IPS-15b (cell line): ENCODE results near the gene FAR2.
"Not testable (repeated sequence)": the region's sequence is repeated elsewhere in the genome, so short reads cannot be mapped to it uniquely, and the experiment has no call there.

Experiments
- H3K27me3 ChIP-seq: one replicate; pipeline ENCODE4 v1.6.1; 2013; ENCODE audit warnings: low read length; ENCODE audit not compliant: control insufficient read depth, insufficient read depth
- H3K36me3 ChIP-seq: one replicate; pipeline ENCODE4 v1.6.1; 2013; ENCODE audit warnings: low read length; ENCODE audit not compliant: control insufficient read depth, insufficient read depth
- H3K4me1 ChIP-seq: one replicate; pipeline ENCODE4 v1.6.1; 2013; ENCODE audit warnings: mild to moderate bottlenecking, low read length; ENCODE audit not compliant: control insufficient read depth, insufficient read depth
- H3K4me3 ChIP-seq: one replicate; pipeline ENCODE4 v1.5.1; 2013; ENCODE audit warnings: low read depth, low read length
- H3K9ac ChIP-seq: one replicate; pipeline ENCODE4 v1.6.1; 2013; ENCODE audit warnings: low read depth, mild to moderate bottlenecking, low read length
- H3K9me3 ChIP-seq: one replicate; pipeline ENCODE4 v1.6.1; 2013; ENCODE audit warnings: mild to moderate bottlenecking, low read length; ENCODE audit not compliant: control insufficient read depth, insufficient read depth

The FAR2 gene

DNA sequence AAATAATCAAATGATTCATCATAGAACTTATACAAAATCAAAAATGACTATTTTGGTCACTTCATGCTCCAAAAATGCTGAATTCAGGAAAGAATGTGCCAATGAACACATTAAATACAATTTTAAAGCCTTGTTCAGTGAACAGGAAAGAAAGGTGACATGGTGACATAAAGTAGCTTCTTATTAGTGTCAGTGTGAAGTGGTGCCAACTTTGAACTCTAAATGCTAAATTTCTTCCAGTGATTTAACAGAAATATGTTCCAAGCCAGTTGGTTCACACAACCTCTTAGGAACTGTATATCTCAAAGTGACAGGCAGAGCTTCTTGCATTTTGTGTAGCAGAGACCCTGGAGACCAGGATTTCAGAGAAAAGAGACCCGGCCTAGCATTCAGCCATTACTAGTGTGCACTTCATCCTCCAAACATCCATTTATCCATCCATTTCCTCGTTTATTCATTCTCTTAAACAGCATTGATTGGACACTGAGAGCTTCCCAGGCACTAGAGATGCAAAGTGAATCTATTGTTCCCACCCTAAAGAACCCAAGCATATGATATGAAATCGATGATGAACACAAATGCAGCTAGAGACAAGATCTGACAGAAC lies 95.2 kb downstream of the FAR2 start:
- Histone ChIP-seq H3K27me3 (no peaks in the 10 kb centered on the region), H3K9me3 (no peaks in the 10 kb centered on the region), H3K4me3 (no peak overlapping the region), H3K9ac (no peak overlapping the region), H3K4me1 (peaks cover 28% of the 10 kb centered on the region), H3K36me3 (no peaks in the 10 kb centered on the region)

- Histone ChIP-seq H3K9ac (no peak overlapping the region), H3K36me3 (no peaks in the 10 kb centered on the region), H3K27me3 (peaks cover 5% of the 10 kb centered on the region), H3K4me3 (no peak overlapping the region), H3K9me3 (no peaks in the 10 kb centered on the region), H3K4me1 (peaks cover 36% of the 10 kb centered on the region)
These were observed 96.2 kb downstream of the FAR2 start for GRCh38 chr12:29245246-29245645.

GRCh38 chr12:29249930-29250329 lies 100.9 kb downstream of the FAR2 start:
- Histone ChIP-seq H3K9ac (no peak overlapping the region), H3K9me3 (no peaks in the 10 kb centered on the region), H3K27me3 (peaks cover 10% of the 10 kb centered on the region), H3K4me1 (peaks cover 19% of the 10 kb centered on the region), H3K36me3 (no peaks in the 10 kb centered on the region), H3K4me3 (no peak overlapping the region)

DNA sequence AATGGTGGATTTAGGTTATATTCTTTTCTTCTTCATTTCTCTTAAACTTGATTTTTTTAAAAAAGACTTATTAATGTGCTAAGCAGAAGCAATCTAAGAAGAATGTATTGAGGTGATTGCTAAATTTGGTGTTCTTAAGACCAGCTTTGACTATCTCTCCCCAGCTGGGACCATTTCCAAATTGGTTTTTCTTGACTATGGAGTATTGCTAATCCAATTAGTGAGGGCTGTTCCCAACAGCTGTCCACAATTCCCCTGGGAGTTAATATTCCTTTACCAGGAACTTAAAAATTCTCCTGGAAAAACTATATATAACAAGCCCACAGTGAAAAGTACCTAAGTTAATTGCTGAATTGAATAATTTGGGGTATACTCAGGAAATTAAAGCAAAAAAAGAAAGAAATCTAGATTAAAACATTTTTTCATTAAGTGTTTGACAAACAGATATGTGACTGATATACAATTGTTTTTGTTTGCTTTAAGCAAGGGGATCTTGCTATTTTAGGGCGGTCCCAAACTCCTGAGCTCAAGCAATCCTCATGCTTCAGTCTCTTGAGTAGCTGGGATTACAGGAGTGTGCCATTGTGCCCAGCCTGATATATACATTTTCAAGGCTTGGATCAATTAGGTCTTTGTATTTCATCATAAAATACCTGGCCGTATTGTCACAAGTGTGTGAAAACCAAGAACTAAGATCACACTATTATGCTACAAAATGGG lies 105.0 kb downstream of the FAR2 start:
- H3K27me3 ChIP-seq: peaks cover 10% of the 10 kb centered on the region
- H3K36me3 ChIP-seq: no peaks in the 10 kb centered on the region
- H3K9me3 ChIP-seq: no peaks in the 10 kb centered on the region
- no peak overlapping the region for H3K9ac ChIP-seq
- peaks cover 9% of the 10 kb centered on the region for H3K4me1 ChIP-seq
- H3K4me3 ChIP-seq: no peak overlapping the region

- Histone ChIP-seq H3K4me3 (no peak overlapping the region), H3K9ac (no peak overlapping the region), H3K36me3 (no peaks in the 10 kb centered on the region), H3K9me3 (no peaks in the 10 kb centered on the region), H3K27me3 (peaks cover 7% of the 10 kb centered on the region), H3K4me1 (peaks cover under 1% of the 10 kb centered on the region)
These were observed 106.0 kb downstream of the FAR2 start for GRCh38 chr12:29255042-29255441.

GRCh38 chr12:29256598-29256997 lies 107.5 kb downstream of the FAR2 start:
- Histone ChIP-seq H3K9ac (no peak overlapping the region), H3K4me1 (no peaks in the 10 kb centered on the region), H3K9me3 (no peaks in the 10 kb centered on the region), H3K27me3 (no peaks in the 10 kb centered on the region), H3K4me3 (no peak overlapping the region), H3K36me3 (no peaks in the 10 kb centered on the region)

GRCh38 chr12:29257687-29258086 lies 108.6 kb downstream of the FAR2 start:
- not testable (repeated sequence) for H3K36me3 ChIP-seq, H3K9me3 ChIP-seq, H3K9ac ChIP-seq, H3K4me1 ChIP-seq, H3K27me3 ChIP-seq, H3K4me3 ChIP-seq

GRCh38 chr12:29264424-29264823 lies 115.3 kb downstream of the FAR2 start:
- Histone ChIP-seq H3K4me3 (no peak overlapping the region), H3K9me3 (no peaks in the 10 kb centered on the region), H3K27me3 (no peaks in the 10 kb centered on the region), H3K4me1 (no peaks in the 10 kb centered on the region), H3K9ac (no peak overlapping the region), H3K36me3 (no peaks in the 10 kb centered on the region)

GRCh38 chr12:29269706-29270408 lies 120.8 kb downstream of the FAR2 start:
- no peaks in the 10 kb centered on the region for H3K9me3 ChIP-seq
- H3K36me3 ChIP-seq: no peaks in the 10 kb centered on the region
- H3K4me1 ChIP-seq: no peaks in the 10 kb centered on the region
- no peak overlapping the region for H3K9ac ChIP-seq
- H3K4me3 ChIP-seq: no peak overlapping the region
- no peaks in the 10 kb centered on the region for H3K27me3 ChIP-seq

- no peak overlapping the region for H3K4me3 ChIP-seq
- H3K9me3 ChIP-seq: no peaks in the 10 kb centered on the region
- no peaks in the 10 kb centered on the region for H3K36me3 ChIP-seq
- H3K4me1 ChIP-seq: no peaks in the 10 kb centered on the region
- H3K9ac ChIP-seq: no peak overlapping the region
- H3K27me3 ChIP-seq: no peaks in the 10 kb centered on the region
These were observed 121.4 kb downstream of the FAR2 start for GRCh38 chr12:29270446-29270845.

- H3K36me3 ChIP-seq: no peaks in the 10 kb centered on the region
- H3K4me3 ChIP-seq: no peak overlapping the region
- no peaks in the 10 kb centered on the region for H3K9me3 ChIP-seq
- no peak overlapping the region for H3K9ac ChIP-seq
- H3K27me3 ChIP-seq: no peaks in the 10 kb centered on the region
- no peaks in the 10 kb centered on the region for H3K4me1 ChIP-seq
These were observed 124.2 kb downstream of the FAR2 start for GRCh38 chr12:29273178-29273843.
